ENCODE results near the gene LOC101059915.
"Not testable (repeated sequence)": the region's sequence is repeated elsewhere in the genome, so short reads cannot be mapped to it uniquely, and the experiment has no call there.

LOC101059915 gene

DNA sequence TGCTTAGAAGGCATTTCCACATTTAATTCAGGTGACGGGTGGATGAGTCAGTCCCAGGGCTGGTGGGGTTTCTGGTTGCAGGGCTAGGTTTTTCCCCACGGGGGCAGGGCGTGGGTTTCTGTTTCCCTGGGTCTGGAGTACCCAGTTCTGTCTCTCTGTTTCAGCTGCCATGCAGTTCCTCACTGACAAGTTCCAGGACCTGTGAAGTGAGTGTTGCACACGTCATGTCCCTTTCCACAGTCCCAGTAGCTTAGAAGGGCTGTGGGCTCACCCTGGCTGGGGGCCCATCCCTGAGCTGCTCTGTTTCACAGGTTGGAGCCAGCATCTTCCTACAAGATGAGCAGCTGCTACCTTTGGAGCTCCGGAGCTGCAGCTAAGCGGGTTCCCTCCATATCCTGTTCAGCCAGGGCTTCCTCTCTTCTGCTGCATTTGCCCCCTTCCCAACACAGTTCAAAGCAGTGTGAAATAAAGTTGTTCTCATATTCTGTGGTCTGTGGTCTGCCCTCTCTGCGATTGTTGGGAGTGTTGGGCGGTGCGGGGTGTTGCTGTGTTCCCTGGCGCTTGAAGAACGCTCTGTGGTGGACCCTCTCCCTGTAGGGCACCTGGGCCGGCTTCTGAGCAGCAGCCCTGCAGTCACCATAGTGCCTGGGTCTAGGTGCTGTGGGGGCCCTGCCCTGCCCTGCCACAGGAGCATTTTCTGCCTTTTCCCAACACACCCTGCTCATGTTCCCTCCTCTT, 3.9 kb downstream of the LOC101059915 start:
- H3K4me3 ChIP-seq (ENCODE audit: low read depth, low read length) = no peak overlapping the region
- TF ChIP-seq, protein P1, sequence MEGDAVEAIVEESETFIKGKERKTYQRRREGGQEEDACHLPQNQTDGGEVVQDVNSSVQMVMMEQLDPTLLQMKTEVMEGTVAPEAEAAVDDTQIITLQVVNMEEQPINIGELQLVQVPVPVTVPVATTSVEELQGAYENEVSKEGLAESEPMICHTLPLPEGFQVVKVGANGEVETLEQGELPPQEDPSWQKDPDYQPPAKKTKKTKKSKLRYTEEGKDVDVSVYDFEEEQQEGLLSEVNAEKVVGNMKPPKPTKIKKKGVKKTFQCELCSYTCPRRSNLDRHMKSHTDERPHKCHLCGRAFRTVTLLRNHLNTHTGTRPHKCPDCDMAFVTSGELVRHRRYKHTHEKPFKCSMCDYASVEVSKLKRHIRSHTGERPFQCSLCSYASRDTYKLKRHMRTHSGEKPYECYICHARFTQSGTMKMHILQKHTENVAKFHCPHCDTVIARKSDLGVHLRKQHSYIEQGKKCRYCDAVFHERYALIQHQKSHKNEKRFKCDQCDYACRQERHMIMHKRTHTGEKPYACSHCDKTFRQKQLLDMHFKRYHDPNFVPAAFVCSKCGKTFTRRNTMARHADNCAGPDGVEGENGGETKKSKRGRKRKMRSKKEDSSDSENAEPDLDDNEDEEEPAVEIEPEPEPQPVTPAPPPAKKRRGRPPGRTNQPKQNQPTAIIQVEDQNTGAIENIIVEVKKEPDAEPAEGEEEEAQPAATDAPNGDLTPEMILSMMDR (IDR thresholded peaks at IDR 0.05; ENCODE audit: control insufficient read depth, extremely low read depth, insufficient read depth) = no peak
- DNase-seq (ENCODE audit: low read depth) = no peak

DNA sequence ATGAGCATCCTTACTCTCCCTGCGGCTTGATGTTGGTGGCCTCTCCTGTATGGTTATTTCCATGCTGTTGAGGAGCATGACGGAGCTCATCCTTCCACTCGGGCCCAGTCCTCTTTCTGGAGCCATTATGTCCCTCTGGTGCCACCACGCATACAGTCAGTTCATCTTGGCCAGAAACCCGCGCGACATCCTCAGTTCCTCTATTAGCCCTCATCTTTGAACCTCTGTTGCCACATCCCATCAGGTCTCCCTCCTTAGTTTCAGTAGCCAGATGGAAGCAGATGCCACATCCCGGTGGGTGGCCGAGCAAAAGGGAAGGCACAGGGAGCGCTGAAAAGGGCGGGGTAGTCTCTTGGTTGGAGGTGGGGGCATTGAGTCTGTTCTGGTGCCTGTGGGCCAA, 4.6 kb downstream of the LOC101059915 start:
- TF ChIP-seq, protein P1 (IDR thresholded peaks at IDR 0.05; ENCODE audit: control insufficient read depth, extremely low read depth, insufficient read depth) = no peak
- H3K4me3 ChIP-seq (ENCODE audit: low read depth, low read length) = no peak overlapping the region
- no peak for DNase-seq (ENCODE audit: low read depth)

DNA sequence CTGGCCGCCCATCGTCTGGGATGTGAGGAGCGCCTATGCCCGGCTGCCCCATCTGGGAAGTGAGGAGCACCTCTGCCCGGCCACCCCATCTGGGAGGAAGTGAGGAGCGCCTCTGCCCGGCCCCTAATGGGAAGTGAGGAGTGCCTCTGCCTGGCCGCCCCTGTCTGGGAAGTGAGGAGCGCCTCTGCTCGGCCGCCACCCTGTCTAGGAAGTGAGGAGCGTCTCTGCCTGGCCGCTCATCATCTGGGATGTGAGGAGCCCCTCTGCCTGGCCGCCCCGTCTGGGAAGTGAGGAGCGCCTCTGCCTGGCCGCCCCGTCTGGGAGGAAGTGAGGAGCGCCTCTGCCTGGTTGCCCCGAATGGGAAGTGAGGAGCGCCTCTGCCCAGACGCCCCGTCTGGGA, 8.3 kb downstream of the LOC101059915 start:
- not testable (repeated sequence) for H3K4me3 ChIP-seq (ENCODE audit: low read depth, low read length); DNase-seq (ENCODE audit: low read depth)

DNA sequence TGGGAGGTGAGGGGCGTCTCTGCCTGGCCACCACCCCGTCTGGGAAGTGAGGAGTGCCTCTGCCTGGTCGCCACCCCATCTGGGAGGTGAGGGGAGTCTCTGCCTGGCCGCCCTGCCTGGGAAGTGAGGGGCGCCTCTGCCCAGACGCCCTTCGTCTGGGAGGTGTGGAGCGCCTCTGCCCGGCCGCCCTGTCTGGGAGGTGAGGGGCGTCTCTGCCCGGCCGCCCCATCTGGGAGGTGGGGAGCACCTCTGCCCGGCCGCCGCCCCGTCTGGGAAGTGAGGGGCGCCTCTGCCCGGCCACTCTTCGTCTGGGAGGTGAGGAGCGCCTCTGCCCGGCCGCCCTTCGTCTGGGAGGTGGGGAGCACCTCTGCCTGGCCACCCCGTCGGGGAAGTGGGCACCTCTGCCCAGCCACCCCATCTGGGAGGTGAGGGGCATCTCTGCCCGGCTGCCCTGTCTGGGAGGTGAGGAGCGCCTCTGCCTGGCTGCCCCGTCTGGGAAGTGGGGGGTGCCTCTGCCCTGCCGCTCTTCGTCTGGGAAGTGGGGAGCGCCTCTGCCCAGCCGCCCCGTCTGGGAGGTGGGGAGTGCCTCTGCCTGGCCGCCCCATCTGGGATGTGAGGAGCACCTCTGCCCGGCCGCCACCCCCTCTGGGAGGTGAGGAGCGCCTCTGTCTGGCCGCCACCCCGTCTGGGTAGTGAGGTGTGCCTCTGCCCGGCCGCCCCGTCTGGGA, 8.9 kb downstream of the LOC101059915 start:
- not testable (repeated sequence) for H3K4me3 ChIP-seq (ENCODE audit: low read depth, low read length); DNase-seq (ENCODE audit: low read depth)

DNA sequence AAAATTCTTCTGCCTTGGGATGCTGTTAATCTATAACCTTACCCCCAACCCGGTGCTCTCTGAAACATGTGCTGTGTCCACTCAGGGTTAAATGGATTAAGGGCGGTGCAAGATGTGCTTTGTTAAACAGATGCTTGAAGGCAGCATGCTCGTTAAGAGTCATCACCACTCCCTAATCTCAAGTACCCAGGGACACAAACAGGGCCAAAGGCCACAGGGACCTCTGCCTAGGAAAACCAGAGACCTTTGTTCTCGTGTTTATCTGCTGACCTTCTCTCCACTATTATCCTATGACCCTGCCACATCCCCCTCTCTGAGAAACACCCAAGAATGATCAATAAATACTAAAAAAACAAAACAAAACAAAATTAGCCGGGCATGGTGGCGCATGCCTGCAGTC, 9.8 kb downstream of the LOC101059915 start:
- not testable (repeated sequence) for H3K4me3 ChIP-seq (ENCODE audit: low read depth, low read length); DNase-seq (ENCODE audit: low read depth)

DNA sequence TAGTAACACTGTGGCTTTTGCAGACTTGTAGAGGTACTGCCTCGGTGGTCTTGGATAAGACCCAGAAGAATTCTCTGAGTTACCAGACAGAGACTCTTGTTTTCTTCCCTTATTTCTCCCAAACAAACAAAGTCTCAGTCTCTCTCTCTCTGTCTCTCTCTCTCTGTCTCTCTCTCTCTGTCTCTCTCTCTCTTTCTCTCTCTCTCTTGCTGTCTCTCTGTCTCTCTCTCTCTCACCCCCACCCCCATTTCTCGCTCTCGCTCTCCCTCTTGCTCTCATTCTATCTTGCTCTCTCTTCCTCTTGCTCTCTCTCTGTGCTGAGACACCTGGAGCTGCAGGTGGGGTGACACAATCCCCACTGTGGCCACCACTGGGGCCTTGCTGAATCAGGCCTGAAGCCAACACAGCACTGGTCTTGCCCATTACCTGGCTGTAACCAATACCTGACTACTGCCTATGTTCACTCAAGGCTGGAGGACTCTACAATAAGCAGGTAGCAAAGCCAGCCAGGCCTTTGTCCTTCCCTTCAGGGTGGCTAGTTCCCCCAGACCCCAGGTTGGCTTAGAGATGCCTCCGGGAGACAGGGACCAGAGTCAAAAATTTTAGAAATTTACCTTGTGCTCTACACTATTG, 12.3 kb downstream of the LOC101059915 start:
- no peak for DNase-seq (ENCODE audit: low read depth)
- no peak overlapping the region for H3K4me3 ChIP-seq (ENCODE audit: low read depth, low read length)
- TF ChIP-seq, protein P1 (IDR thresholded peaks at IDR 0.05; ENCODE audit: control insufficient read depth, extremely low read depth, insufficient read depth) = no peak

DNA sequence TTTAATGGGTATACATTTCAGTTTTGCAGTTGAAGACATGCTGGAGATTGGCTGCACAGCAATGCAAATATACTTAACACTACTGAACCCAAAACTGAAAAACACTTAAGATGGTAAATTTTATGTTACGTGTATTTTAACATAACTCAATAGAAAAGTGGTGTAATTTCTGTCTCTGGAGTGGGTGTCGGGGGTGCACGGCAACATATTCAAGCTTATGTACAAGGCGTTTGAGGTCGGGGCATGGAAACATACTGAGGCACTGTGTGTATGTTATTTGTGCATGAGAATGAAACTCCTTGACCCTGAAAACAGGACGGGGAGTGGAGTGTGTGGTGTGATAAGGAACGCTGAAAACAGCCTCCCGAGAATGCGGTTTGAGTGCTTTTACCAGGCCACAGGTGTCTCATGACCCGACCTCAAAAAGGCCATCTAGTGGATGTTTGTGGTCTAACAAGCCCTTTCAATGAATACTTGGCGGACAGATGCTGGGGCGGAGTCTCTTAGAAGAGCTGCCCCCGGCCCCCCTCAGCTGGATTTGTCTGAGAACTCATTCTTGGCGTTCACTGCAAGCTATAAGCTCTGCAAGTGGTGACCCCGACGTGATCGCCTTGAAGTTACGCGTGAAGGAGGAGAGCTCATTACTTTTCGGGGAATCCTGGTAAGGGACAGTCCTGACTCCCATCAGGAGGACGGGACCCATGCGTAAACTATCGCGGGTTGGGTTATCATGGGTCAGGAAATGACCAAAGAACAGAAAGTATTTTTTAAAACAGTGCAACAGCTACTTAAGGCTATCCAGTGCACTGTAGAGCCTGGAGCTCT, 29.5 kb downstream of the LOC101059915 start:
- not testable (repeated sequence) for DNase-seq (ENCODE audit: low read depth); H3K4me3 ChIP-seq (ENCODE audit: low read depth, low read length)

DNA sequence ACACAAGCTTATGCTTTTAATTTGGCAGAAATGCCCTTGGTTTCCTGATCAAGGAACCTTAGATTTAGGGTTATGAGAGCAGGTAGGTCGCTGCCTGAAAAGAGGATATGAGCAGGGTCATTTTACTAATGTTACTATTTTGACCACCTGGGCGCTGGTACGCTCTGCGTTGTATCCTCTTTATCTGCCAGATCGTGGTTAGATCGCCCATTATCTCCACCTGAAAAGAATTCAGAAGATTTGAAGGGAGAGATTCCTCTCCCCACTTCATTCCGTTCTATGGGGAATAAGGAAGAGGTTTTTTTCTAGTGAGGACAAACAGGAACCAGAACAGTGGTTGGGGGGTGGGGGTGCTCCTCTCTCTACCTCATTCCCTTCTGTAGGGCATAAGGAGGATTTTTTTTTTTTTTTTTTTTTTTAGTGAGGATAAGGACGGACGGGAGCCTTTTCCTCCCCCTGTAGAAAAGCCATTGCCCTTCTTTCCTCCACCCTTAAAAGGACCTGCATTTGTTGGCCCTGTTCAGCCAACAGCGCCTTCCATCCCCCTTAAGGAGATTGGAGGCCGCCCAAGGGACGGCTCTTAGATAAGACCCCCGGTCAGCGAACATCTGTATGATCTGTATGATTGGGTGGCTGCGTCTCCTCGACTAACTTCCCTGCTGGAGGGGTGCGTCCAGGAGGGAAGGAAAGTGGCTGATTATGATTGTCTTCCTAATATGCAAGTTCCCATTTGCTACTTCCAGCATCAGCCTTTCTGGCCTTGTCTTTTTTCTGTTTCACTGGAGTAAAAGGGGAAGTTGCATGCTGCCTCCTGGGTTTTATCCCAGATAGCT, 30.3 kb downstream of the LOC101059915 start:
- not testable (repeated sequence) for DNase-seq (ENCODE audit: low read depth); H3K4me3 ChIP-seq (ENCODE audit: low read depth, low read length)

DNA sequence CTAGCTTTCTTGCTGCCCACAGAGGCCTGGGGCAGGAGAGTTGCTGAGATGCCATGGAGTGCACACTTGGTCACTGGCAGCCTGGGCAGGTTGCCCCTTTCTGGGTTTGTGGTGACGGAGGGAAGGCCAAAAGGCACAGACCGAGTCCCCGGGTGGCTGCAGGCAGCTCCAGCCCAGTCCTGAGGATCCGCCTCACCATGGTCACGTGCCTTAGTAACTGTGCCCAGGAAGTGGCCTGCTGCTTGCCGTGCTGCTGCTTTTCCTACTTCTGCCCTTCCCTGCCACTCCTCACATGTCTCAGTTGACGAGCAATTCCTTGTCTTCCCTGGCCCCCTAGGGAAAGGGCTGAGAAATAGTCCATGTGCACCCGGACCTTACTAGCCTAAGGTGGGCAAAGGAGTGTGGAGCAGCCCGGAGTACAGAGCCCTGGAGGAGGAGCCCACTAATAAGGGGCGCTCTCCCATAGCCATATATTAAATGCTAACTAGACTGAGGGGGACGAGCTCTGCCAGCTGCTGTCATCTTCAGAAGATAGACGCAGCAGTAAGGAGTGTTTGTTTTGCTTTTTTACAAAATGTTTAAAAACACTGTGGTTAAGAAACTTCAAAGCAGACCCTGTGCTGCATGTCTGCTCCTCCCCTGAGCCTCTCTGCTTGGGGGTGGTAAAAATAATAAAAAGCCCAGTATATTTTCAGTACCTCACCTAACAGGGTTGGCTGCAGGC, 31.1 kb downstream of the LOC101059915 start:
- H3K4me3 ChIP-seq (ENCODE audit: low read depth, low read length); DNase-seq (ENCODE audit: low read depth): not testable (repeated sequence)

DNA sequence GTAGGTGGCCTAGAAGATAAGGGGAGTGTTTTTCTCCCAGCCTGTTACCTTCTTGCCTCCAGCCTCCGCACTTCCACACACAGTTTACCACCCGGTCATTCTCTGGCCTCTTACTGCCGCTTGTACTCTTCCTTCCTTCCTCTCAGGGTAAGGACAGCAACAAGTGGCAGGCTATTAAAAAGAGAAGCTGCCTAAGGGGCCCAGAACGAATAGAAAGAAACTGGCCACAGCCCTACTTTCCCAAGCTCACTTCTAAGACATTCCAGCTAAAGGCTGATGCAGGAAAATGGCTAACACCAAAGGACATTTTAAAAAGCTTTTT, 31.6 kb downstream of the LOC101059915 start:
- not testable (repeated sequence) for H3K4me3 ChIP-seq (ENCODE audit: low read depth, low read length); DNase-seq (ENCODE audit: low read depth)

DNA sequence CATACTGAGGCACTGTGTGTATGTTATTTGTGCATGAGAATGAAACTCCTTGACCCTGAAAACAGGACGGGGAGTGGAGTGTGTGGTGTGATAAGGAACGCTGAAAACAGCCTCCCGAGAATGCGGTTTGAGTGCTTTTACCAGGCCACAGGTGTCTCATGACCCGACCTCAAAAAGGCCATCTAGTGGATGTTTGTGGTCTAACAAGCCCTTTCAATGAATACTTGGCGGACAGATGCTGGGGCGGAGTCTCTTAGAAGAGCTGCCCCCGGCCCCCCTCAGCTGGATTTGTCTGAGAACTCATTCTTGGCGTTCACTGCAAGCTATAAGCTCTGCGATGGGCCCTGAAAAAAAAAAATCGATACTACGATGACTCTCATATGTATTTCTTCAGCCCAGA, 35.5 kb downstream of the LOC101059915 start:
- not testable (repeated sequence) for DNase-seq (ENCODE audit: low read depth); H3K4me3 ChIP-seq (ENCODE audit: low read depth, low read length)

DNA sequence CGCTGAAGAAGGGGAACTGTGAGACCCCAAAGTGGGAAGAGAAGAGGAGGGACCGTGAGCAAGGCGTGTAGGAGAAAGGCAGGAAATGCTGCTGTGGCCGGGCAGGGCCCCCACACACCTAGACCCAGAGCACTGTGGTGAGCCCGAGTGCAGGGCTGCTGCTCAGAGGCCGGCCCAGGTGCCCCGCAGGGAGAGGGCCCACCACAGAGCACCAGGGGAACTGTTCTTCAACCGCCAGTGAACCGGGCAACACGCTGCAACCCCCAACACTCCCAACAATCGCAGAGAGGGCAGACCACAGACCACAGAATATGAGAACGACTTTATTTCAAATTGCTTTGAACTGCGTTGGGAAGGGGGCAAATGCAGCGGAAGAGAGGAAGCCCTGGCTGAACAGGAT, 46.7 kb downstream of the LOC101059915 start:
- DNase-seq (ENCODE audit: low read depth) = not testable (repeated sequence)

DNA sequence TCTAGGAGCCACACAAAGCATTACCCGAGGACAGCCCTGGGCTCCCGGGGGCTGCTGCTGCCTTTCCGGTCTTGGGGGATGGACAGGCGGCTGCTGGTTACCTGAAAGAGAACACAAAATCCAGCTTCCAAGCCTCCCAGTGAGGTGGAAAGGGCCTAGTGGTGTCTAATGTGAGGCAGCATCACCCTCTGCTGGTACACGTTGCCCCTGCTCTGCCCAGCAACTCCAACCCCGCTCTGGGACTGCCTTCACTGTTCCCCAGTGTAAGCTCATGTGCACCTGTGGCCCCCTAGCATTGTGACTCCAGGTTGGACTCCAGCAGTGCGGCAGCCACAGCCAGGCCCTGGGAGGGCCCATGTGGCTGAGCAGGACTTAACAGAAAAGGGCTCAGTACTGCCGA, 48.2 kb downstream of the LOC101059915 start:
- H3K4me3 ChIP-seq (ENCODE audit: low read depth, low read length); DNase-seq (ENCODE audit: low read depth): not testable (repeated sequence)

More for the DNA sequence above, 46.7 kb downstream of the LOC101059915 start:
- not testable (repeated sequence) for H3K4me3 ChIP-seq (ENCODE audit: low read depth, low read length)

Data from LNCaP clone FGC (cell line).